ENCODE results near the gene AOPEP. TPM values are rescaled to one million over a fixed set of nuclear protein-coding genes. Genes with fewer than 3 reads are reported as not detected.

AOPEP gene
- total RNA-seq, 4 donors from 2014 or later: 80.7 to 428 (median 126) TPM

- DNase-seq: no peak
- intact Hi-C loops (cut with DNase I; ENCODE audit: low total_unique reads): no loop called here
- Histone ChIP-seq H3K9me3 (no peaks in the 10 kb centered on the region), H3K27me3 (no peaks in the 10 kb centered on the region), H3K4me3 (no peak overlapping the region), H3K4me1 (no peaks in the 10 kb centered on the region), H3K36me3 (no peaks in the 10 kb centered on the region), H3K27ac (no peak overlapping the region)
- TF ChIP-seq CTCF (IDR thresholded peaks at IDR 0.05) (no peak), POLR2A (IDR thresholded peaks at IDR 0.05) (no peak)
Observed at GRCh38 chr9:94721754-94722153, 4.7 kb upstream of the AOPEP start.

- intact Hi-C loops (cut with DNase I; ENCODE audit: low total_unique reads): no loop called here
Observed at GRCh38 chr9:94725293-94725692, 1.2 kb upstream of the AOPEP start.

GRCh38 chr9:94728719-94729118, 2.2 kb downstream of the AOPEP start:
- Histone ChIP-seq H3K4me3 (no peak overlapping the region), H3K4me1 (peaks cover 0 to 4% of the 10 kb centered on the region in 2 donors), H3K36me3 (no peaks in the 10 kb centered on the region), H3K27me3 (no peaks in the 10 kb centered on the region), H3K27ac (no peak overlapping the region), H3K9me3 (no peaks in the 10 kb centered on the region)
- DNase-seq: no peak
- intact Hi-C loops (cut with DNase I; ENCODE audit: low total_unique reads): no loop called here
- TF ChIP-seq POLR2A (IDR thresholded peaks at IDR 0.05) (no peak), CTCF (IDR thresholded peaks at IDR 0.05) (no peak)

More at GRCh38 chr9:94725293-94725692, 1.2 kb upstream of the AOPEP start:
- Histone ChIP-seq H3K27me3 (no peaks in the 10 kb centered on the region), H3K4me1 (peaks cover 0 to 4% of the 10 kb centered on the region in 2 donors), H3K9me3 (no peaks in the 10 kb centered on the region), H3K36me3 (no peaks in the 10 kb centered on the region), H3K4me3 (no peak overlapping the region), H3K27ac (no peak overlapping the region)
- TF ChIP-seq CTCF (IDR thresholded peaks at IDR 0.05): no peak
- TF ChIP-seq POLR2A (IDR thresholded peaks at IDR 0.05): no peak
- no peak for DNase-seq

- no peaks in the 10 kb centered on the region for H3K36me3 ChIP-seq
- no peak overlapping the region for H3K27ac ChIP-seq
- intact Hi-C loops (cut with DNase I; ENCODE audit: low total_unique reads): no loop called here
- TF ChIP-seq CTCF (IDR thresholded peaks at IDR 0.05) (no peak), POLR2A (IDR thresholded peaks at IDR 0.05) (no peak)
- no peak for DNase-seq
- no peak overlapping the region for H3K4me3 ChIP-seq
- H3K27me3 ChIP-seq: no peaks in the 10 kb centered on the region
- no peaks in the 10 kb centered on the region for H3K9me3 ChIP-seq
- H3K4me1 ChIP-seq: peaks cover 0 to 4% of the 10 kb centered on the region in 2 donors
Observed at GRCh38 chr9:94729199-94729598, 2.7 kb downstream of the AOPEP start.

- Histone ChIP-seq H3K36me3 (no peaks in the 10 kb centered on the region), H3K4me3 (no peak overlapping the region), H3K27ac (no peak overlapping the region), H3K27me3 (no peaks in the 10 kb centered on the region), H3K9me3 (no peaks in the 10 kb centered on the region), H3K4me1 (no peaks in the 10 kb centered on the region)
- TF ChIP-seq CTCF (IDR thresholded peaks at IDR 0.05) (no peak), POLR2A (IDR thresholded peaks at IDR 0.05) (no peak)
- DNase-seq: no peak
- intact Hi-C loops (cut with DNase I; ENCODE audit: low total_unique reads): no loop called here
Observed at GRCh38 chr9:94734054-94734754, 7.7 kb downstream of the AOPEP start.

All from uterus (tissue), 4 donors.